Heart left ventricle (tissue), 16 donors: ENCODE data around the gene RPL26. TPM values are rescaled to one million over a fixed set of nuclear protein-coding genes. Genes with fewer than 3 reads are reported as not detected.
A peak's percentile ranks its signal among the peaks of the same experiment; 100 is the strongest.

Experiments
- ATAC-seq, 4 donors: fragments of 200-7000 bp; cut with Tn5 transposase; one replicate each; pipeline ENCODE4 v1.9.1; 2020 to 2022; ENCODE audit warnings: moderate library complexity in 4 of 4, mild to moderate bottlenecking in 3 of 4, moderate number of reproducible peaks in 1 of 4
- DNase-seq, 5 donors: peaks; one replicate each; pipeline ENCODE4 v3.0.0-alpha.2; 2020
- H3K27ac ChIP-seq, 12 donors: fragments of 200-600 bp; sonication (generic) in 4 of 12; one replicate each; pipeline versions ENCODE4 v1.5.0 to v1.8.0; 2016 to 2022; ENCODE audit warnings: mild to moderate bottlenecking in 2 of 12
- H3K27me3 ChIP-seq, 9 donors: fragments of 200-600 bp; sonication (generic) in 2 of 9; one replicate each; pipeline versions ENCODE4 v1.5.1 to v1.8.0; 2016 to 2022; ENCODE audit warnings: mild to moderate bottlenecking in 3 of 9
- H3K36me3 ChIP-seq, 9 donors: fragments of 200-600 bp; sonication (generic) in 2 of 9; one replicate each; pipeline versions ENCODE4 v1.5.0 to v1.8.0; 2018 to 2022; ENCODE audit warnings: mild to moderate bottlenecking in 2 of 9
- H3K4me1 ChIP-seq, 12 donors: fragments of 200-600 bp; sonication (generic) in 4 of 12; one replicate each; pipeline versions ENCODE4 v1.5.0 to v1.8.0; 2016 to 2022; ENCODE audit warnings: mild to moderate bottlenecking in 3 of 12
- H3K4me3 ChIP-seq, 12 donors: fragments of 200-600 bp; sonication (generic) in 4 of 12; one replicate each; pipeline versions ENCODE4 v1.5.0 to v1.8.0; 2017 to 2022; ENCODE audit warnings: mild to moderate bottlenecking in 9 of 12, moderate library complexity in 4 of 12
- H3K9me3 ChIP-seq, 12 donors: fragments of 200-600 bp; sonication (generic) in 4 of 12; one replicate each; pipeline versions ENCODE4 v1.5.0 to v1.8.0; 2016 to 2022; ENCODE audit warnings: mild to moderate bottlenecking in 1 of 12
- CTCF ChIP-seq, 12 donors: fragments of 200-600 bp; sonication (generic) in 4 of 12; IDR thresholded peaks; one replicate each; pipeline versions ENCODE4 v1.5.0 to v1.8.0; 2018 to 2022; ENCODE audit warnings: antibody characterized with exemption in 12 of 12, mild to moderate bottlenecking in 5 of 12
- POLR2A ChIP-seq, 2 donors: fragments of 450-650 bp; IDR thresholded peaks; one replicate each; pipeline ENCODE4 v1.6.1; 2017; ENCODE audit warnings: antibody characterized with exemption in 2 of 2, mild to moderate bottlenecking in 2 of 2, moderate library complexity in 2 of 2
- WGBS, 4 donors: extraction: QIAGEN DNeasy Blood & Tissue Kit in 2 of 4; methylation state at CpG; one replicate each; pipeline versions ENCODE4 v1.1.5 to v1.1.7; 2013 to 2018; 5-methylcytosine and 5-hydroxymethylcytosine counted together
- intact Hi-C, 10 donors: fragments of 100-400 bp; cut with DNase I; formaldehyde crosslinking; loops; one replicate each; pipeline versions ENCODE4 v1.11.1 to v1.14.2; 2022
- polyA plus RNA-seq, 2 donors: library from polyadenylated mRNA; stranded (reverse); fragments of 200-250 nt; gene quantifications; one replicate each; pipeline ENCODE4 v1.2.3, GENCODE V29; 2013
- total RNA-seq, 9 donors: library from RNA; depleted of rRNA in 2 of 9; stranded (reverse); fragments of >200 nt in 2 of 9; fragmentation: NEBNext Ultra II Directional in 3 of 9; extraction: Animal tissue kit (Norgen Biotek cat#: 25700) in 3 of 9; gene quantifications; one replicate each; pipeline versions ENCODE4 v1.1.0 to v1.2.4, GENCODE V29; 2016 to 2023
- donor health status: ischemic (EF 13 %, LVEDD 7.1; RV severe dilation, severe dysfunction).
- donor health status: healthy with polysubstance abuse.
- donor health status: DM: no; HTN: yes; CAD: no.
- donor health status: DM: no; HTN: no; CAD: no.
- donor health status: ischemic (EF 25% LVEDD 6.9; RV normal size, moderate dysfunction).
- donor health status: ischemic (EF 25% LVEDD 5.7; RV mildly dilated, moderate dysfunction).
- donor health status: healthy.
- donor health status: DM: yes; HTN: yes; CAD: no.
- donor health status: ischemic (EF 35%, LVEDD 5.7; RV mildly dilated, moderate dysfunction).
- donor health status: nonischemic (EF 11% LVEDD 7.7; RV severe dilation, severe dysfunction).
- donor health status: DM: yes; HTN: yes; CAD: no.
- donor health status: PGD.
- donor health status: ischemic (EF 29% LVEDD 5.4; RV normal size, mild dysfunction).
- donor health status: nonischemic (EF 23%, LVEDD 6.1; RV moderate dilation, normal function).

The RPL26 gene
- total and polyA plus RNA-seq, 11 donors, result 967 to 4,104 (median 1,265) TPM

DNA sequence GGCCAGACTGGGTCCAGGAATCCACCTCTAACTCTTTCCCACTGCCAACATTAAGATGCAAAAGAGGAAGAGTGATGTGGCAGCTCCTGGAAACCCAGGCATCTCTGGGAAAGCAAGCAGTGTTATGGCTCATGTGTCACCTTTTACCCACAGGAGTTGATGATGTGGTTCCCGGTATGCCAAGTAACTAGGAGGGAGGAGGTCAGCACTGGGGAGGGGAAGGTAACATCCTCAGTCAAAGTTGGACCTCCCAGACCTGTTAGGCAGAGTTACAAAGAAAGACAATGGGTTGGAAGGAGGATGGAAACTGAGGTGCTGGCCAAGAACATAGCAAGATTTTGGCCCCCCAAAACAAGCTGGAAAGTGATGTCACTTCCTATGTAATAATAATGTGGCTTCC, 17.9 kb downstream of the RPL26 start:
- Histone ChIP-seq H3K27ac (peak overlapping the region in 11 of 12 donors; percentile 15 to 76 (median 62)), H3K4me3 (no peak overlapping the region), H3K36me3 (peaks cover 0 to 42% (median 23%) of the 10 kb centered on the region in 9 donors), H3K4me1 (peaks cover 0 to 54% (median 33%) of the 10 kb centered on the region in 12 donors), H3K9me3 (no peaks in the 10 kb centered on the region), H3K27me3 (no peaks in the 10 kb centered on the region)
- TF ChIP-seq POLR2A (IDR thresholded peaks at IDR 0.05) (no peak), CTCF (IDR thresholded peaks at IDR 0.05) (no peak)
- 29 to 42% (median 37%) methylated on average over 1 of the region's 1 CpG for WGBS, 4 donors
- DNase-seq, result peak in 1 of 5 donors; percentile 43
- peak; percentile 25 to 83 (median 61) for ATAC-seq
- intact Hi-C loops, result loop anchor here in 1 of 10 donors (5.0 kb wide), 1 partner anchor 53 kb away; the partner anchor contains the start of gene ARHGEF15

DNA sequence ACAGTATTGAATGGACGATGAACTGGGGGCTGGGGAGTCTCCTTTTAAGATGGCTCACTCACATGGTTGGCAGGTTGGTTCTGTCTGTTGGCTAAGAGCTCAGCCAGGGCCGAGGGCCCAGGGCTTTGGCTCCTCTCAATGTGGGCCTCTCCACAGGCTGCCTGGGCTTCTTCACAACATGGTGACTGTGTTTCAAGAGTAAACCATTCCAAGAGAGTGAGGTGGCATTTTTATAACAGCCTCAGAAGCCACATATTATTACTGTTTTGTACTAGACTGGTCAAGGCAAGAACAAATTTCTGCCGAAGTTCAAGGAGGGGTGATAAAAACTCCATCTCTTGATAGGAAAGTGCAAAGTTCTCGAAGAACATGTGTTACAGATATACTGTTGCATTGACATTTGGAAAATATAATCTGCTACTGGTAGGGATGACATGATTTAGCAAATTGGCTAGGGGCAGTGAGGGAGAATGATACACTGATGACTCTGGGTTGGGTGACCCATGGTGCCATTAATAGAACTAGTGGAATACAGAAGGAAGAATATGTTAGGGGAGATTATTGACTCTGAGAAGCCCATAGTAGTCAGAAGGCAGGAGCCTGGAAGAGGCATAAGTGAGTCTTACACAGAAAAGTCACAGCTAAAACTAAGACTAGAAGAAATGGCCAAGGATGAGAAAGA, 20.2 kb downstream of the RPL26 start:
- peaks cover 0 to 68% (median 44%) of the 10 kb centered on the region in 12 donors for H3K4me1 ChIP-seq

DNA sequence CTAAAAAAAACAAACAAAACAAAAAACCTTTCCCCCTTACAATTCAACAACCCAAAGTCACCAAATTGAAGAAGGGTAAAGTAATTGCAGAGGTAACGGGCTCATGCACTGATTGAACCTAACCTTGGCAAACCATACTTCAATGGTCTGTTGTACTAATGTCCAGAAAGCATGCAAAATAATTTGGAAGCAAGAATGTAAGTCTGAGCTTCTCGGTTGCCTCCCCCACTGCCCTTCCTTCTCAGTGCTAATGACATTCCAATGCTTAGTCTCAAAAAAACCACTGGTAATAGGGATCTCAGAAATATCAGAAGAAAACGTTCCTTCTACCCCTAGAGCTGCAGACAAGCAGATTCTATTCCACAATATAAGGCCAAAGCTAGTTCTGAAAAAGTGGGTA, 22.2 kb downstream of the RPL26 start:
- Histone ChIP-seq H3K36me3 (peaks cover 0 to 13% (median 5%) of the 10 kb centered on the region in 9 donors), H3K4me3 (no peak overlapping the region), H3K9me3 (no peaks in the 10 kb centered on the region), H3K27me3 (no peaks in the 10 kb centered on the region), H3K27ac (peak overlapping the region; percentile 21 to 89 (median 70)), H3K4me1 (peaks cover 0 to 54% (median 33%) of the 10 kb centered on the region in 12 donors)
- TF ChIP-seq CTCF (IDR thresholded peaks at IDR 0.05), result no peak
- TF ChIP-seq POLR2A (IDR thresholded peaks at IDR 0.05), result no peak
- WGBS, 4 donors, result 47 to 56% (median 55%) methylated on average over 3 of the region's 3 CpGs
- intact Hi-C loops, result loop anchor here in 3 of 10 donors (5.0 kb wide), 2 partner anchors 33 to 48 kb away; partner anchors contain the start of gene ARHGEF15 (in 2 of the 3)
- ATAC-seq (no peak), DNase-seq (no peak)

More for the DNA sequence above, 20.2 kb downstream of the RPL26 start:
- WGBS, 4 donors, result 75 to 91% (median 84%) methylated on average over 4 of the region's 4 CpGs
- no peak for DNase-seq
- Histone ChIP-seq H3K27ac (peak overlapping the region in 8 of 12 donors; percentile 13 to 87 (median 36)), H3K27me3 (no peaks in the 10 kb centered on the region), H3K9me3 (no peaks in the 10 kb centered on the region), H3K4me3 (no peak overlapping the region), H3K36me3 (peaks cover 0 to 18% (median 5%) of the 10 kb centered on the region in 9 donors)
- intact Hi-C loops, result loop anchor here in 3 of 10 donors (5.0 kb wide), 2 partner anchors 35 to 50 kb away; partner anchors contain the start of gene ARHGEF15 (in 2 of the 3)
- no peak for TF ChIP-seq POLR2A (IDR thresholded peaks at IDR 0.05)
- TF ChIP-seq CTCF (IDR thresholded peaks at IDR 0.05), result no peak
- peak in 1 of 4 donors; percentile 11 for ATAC-seq

GRCh38 chr17:8360260-8360659, 22.7 kb downstream of the RPL26 start:
- ATAC-seq (peak in 1 of 4 donors; percentile 27), DNase-seq (no peak)
- Histone ChIP-seq H3K4me3 (peak overlapping the region in 2 of 12 donors; percentile 2 to 4), H3K27ac (peak overlapping the region; percentile 21 to 89 (median 70)), H3K9me3 (no peaks in the 10 kb centered on the region), H3K27me3 (no peaks in the 10 kb centered on the region), H3K4me1 (peaks cover 0 to 53% (median 28%) of the 10 kb centered on the region in 12 donors), H3K36me3 (peaks cover 0 to 13% (median 5%) of the 10 kb centered on the region in 9 donors)
- 39 to 50% (median 46%) methylated on average over 3 of the region's 3 CpGs for WGBS, 4 donors
- intact Hi-C loops, result loop anchor here in 3 of 10 donors (5.0 kb wide), 2 partner anchors 33 to 48 kb away; partner anchors contain the start of gene ARHGEF15 (in 2 of the 3)
- TF ChIP-seq CTCF (IDR thresholded peaks at IDR 0.05) (no peak), POLR2A (IDR thresholded peaks at IDR 0.05) (no peak)
